Measurements from ENCODE around the gene GLIS1. TPM values are rescaled to one million over a fixed set of nuclear protein-coding genes. Genes with fewer than 3 reads are reported as not detected.

The GLIS1 gene
- total and polyA plus RNA-seq, 2 experiments from 2014 or later = 0.26 to 0.31 TPM

DNA sequence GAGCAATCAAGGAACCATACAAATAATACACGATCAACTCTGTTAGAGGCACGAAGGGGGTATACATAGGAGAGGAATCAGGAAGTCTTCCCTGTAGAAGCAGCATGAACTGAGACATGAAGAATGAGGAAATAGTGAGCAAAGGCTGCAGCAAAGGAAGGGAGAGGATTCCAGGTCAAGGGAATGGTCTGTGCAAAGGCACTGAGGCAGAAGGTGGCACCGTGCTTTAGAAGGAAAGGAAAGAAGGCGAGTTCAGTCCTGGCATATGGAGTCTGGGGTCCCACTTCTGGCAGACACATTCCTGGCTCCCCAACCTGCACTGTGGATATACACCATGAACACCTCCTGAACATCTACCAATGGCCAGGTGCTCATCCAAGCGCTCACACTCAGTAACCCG is 56.1 kb downstream of the GLIS1 start (continued):
- TF ChIP-seq ZNF462 (CRISPR knock-in tag; IDR thresholded peaks at IDR 0.05) = no peak
- TF ChIP-seq ZNF114 (CRISPR knock-in tag; IDR thresholded peaks at IDR 0.05) = no peak
- TF ChIP-seq, protein P1, sequence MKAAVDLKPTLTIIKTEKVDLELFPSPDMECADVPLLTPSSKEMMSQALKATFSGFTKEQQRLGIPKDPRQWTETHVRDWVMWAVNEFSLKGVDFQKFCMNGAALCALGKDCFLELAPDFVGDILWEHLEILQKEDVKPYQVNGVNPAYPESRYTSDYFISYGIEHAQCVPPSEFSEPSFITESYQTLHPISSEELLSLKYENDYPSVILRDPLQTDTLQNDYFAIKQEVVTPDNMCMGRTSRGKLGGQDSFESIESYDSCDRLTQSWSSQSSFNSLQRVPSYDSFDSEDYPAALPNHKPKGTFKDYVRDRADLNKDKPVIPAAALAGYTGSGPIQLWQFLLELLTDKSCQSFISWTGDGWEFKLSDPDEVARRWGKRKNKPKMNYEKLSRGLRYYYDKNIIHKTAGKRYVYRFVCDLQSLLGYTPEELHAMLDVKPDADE (IDR thresholded peaks at IDR 0.05) = no peak
- TF ChIP-seq CREB1 (CRISPR knock-in tag; IDR thresholded peaks at IDR 0.05; ENCODE audit: low read depth) = no peak
- no peak for TF ChIP-seq EZH2phosphoT487 (IDR thresholded peaks at IDR 0.05; ENCODE audit: unreplicated experiment)
- TF ChIP-seq JUNB (IDR thresholded peaks at IDR 0.05; ENCODE audit: unreplicated experiment) = no peak
- TF ChIP-seq ZNF331 (CRISPR knock-in tag; IDR thresholded peaks at IDR 0.05; ENCODE audit: low read depth) = no peak

DNA sequence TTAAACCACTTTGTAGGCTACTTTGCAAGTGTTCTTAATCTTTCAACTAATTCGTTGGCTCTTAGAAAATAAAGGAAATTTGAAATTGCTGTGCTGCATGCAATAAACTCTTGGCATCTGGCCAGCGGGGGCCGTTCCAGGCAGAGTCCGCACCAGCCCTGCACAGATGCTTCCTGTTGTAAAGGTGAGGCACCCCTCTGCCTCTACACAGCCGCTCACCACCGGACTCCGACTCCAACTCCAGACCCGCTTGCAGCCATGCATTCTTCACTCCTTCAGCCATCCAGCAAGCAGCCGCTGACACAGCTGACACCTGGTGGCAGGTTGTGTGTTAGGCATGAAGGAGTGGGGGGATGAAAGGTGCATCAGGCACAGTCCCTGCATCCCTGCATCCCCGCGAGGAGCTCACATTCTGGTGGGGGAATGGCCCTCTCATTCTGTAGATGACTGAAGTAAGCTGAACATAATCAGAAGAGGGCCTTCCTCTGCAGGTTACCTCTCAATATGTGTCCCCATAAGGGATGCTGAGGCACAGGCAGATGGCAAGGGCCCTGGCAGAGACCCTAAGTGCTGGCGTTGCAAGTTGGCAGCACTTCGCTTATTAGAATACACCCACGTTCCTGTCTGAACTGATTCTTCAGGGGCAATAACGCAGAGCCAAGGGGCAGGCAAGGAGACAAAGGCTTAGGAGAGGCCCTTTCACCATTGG is 56.8 kb downstream of the GLIS1 start:
- Mint-ChIP-seq H3K4me1 (peaks cover 32% of the 10 kb centered on the region), H3K4me3 (peak overlapping the region; percentile 47), H3K27ac (no peak overlapping the region), H3K27me3 (ENCODE audit: insufficient read depth, low read depth, poor library complexity) (peaks cover 25% of the 10 kb centered on the region), H3K36me3 (ENCODE audit: low read depth) (no peaks in the 10 kb centered on the region), H3K9me3 (no peaks in the 10 kb centered on the region)
- DNase-seq (ENCODE audit: low spot score) = peak; percentile 91
- peak overlapping the region; percentile 18; the same call in 1 of the 2 replicates for H3K4me2 ChIP-seq
- H3F3A ChIP-seq (replicated peaks; ENCODE audit: low read depth) = no peaks in the 10 kb centered on the region
- no peaks in the 10 kb centered on the region for H3K79me2 ChIP-seq (replicated peaks; ENCODE audit: insufficient read depth)
- H2AFZ ChIP-seq = peak overlapping the region; percentile 90
- ATAC-seq = peak; percentile 90
- H3K4me3 ChIP-seq = no peak overlapping the region
- H3K9me2 ChIP-seq (ENCODE audit: insufficient read depth) = no peaks in the 10 kb centered on the region
- no peaks in the 10 kb centered on the region for H3K36me3 ChIP-seq (ENCODE audit: insufficient read depth)
- no peaks in the 10 kb centered on the region for H3K27me3 ChIP-seq (ENCODE audit: insufficient read depth)
- peaks cover 17% of the 10 kb centered on the region; the same call in 1 of the 2 replicates for H3K4me1 ChIP-seq (ENCODE audit: insufficient read depth)
- no peak overlapping the region for H3K27ac ChIP-seq (ENCODE audit: low read depth)
- TF ChIP-seq CTCF (conservative IDR thresholded peaks at IDR 0.05; ENCODE audit: low read depth in 2 of 2) (peak; percentile 67 to 98), ZNF331 (CRISPR knock-in tag; IDR thresholded peaks at IDR 0.05; ENCODE audit: low read depth) (no peak), STAT1 (IDR thresholded peaks at IDR 0.05; ENCODE audit: unreplicated experiment) (no peak), POLR2AphosphoS5 (IDR thresholded peaks at IDR 0.05; ENCODE audit: low read depth) (no peak)
- H4K20me1 ChIP-seq (replicated peaks; ENCODE audit: insufficient read depth) = no peaks in the 10 kb centered on the region

Measured in GM23338 (cell line).